Hair follicular keratinocyte (primary cell): ENCODE measurements around the gene PPP4R3C. TPM values are rescaled to one million over a fixed set of nuclear protein-coding genes. Genes with fewer than 3 reads are reported as not detected.

Experiments
- total RNA-seq: library from RNA; depleted of rRNA; stranded (reverse); fragments of >200 nt; gene quantifications from 2 replicates; pipeline ENCODE4 v1.2.3, GENCODE V29; 2015

PPP4R3C gene
- not detected in 2 replicates for total RNA-seq

GRCh38 chrX:27463187-27463586 is at the start of gene PPP4R3C:
PPP4R3C (minus strand) TSS chrX:27463341; CDS start chrX:27463296, 45 bp downstream.

Other genes starting within 250 kb of the PPP4R3C start
- gene DCAF8L2, start 127.0 kb upstream of the PPP4R3C start, total RNA-seq: not detected in 2 replicates